IPS-11a (cell line): ENCODE measurements around the gene FBXL5.

Experiments
- H3K4me3 ChIP-seq: one replicate; pipeline ENCODE4 v1.5.1; 2013; ENCODE audit warnings: low read depth, low read length, control low read depth

The FBXL5 gene

GRCh38 chr4:15655223-15656037 is at the start of gene FBXL5:
TSS of gene FBXL5 (minus strand) at chr4:15655357. CDS start at chr4:15655287, 70 bp downstream.
- peak within 1 kb of the TSS; percentile 71 for H3K4me3 ChIP-seq

GRCh38 chr4:15704129-15704528 is 49.0 kb upstream of the FBXL5 start:
- H3K4me3 ChIP-seq, result no peak overlapping the region

- H3K4me3 ChIP-seq, result no peak overlapping the region
Observed at GRCh38 chr4:15703439-15703838, 48.3 kb upstream of the FBXL5 start.

GRCh38 chr4:15702941-15703403 is 47.8 kb upstream of the FBXL5 start, which contains the start of gene BST1:
TSS of gene BST1 (plus strand) at chr4:15703065. CDS start at chr4:15703145, 80 bp downstream.
- peak within 1 kb of the TSS; percentile 27 for H3K4me3 ChIP-seq

GRCh38 chr4:15696866-15697265 is 41.7 kb upstream of the FBXL5 start:
- H3K4me3 ChIP-seq, result no peak overlapping the region

GRCh38 chr4:15695729-15696128 is 40.6 kb upstream of the FBXL5 start:
- H3K4me3 ChIP-seq, result no peak overlapping the region

- no peak overlapping the region for H3K4me3 ChIP-seq
Observed at GRCh38 chr4:15695240-15695699, 40.1 kb upstream of the FBXL5 start.

GRCh38 chr4:15694431-15694830 is 39.3 kb upstream of the FBXL5 start:
- no peak overlapping the region for H3K4me3 ChIP-seq

GRCh38 chr4:15692602-15693001 is 37.4 kb upstream of the FBXL5 start:
- no peak overlapping the region for H3K4me3 ChIP-seq

- no peak overlapping the region for H3K4me3 ChIP-seq
Observed at GRCh38 chr4:15691346-15692135, 36.4 kb upstream of the FBXL5 start.

- no peak overlapping the region for H3K4me3 ChIP-seq
Observed at GRCh38 chr4:15690020-15690809, 35.1 kb upstream of the FBXL5 start.

- no peak overlapping the region for H3K4me3 ChIP-seq
Observed at GRCh38 chr4:15689540-15689939, 34.4 kb upstream of the FBXL5 start.

- H3K4me3 ChIP-seq, result no peak overlapping the region
Observed at GRCh38 chr4:15688051-15688450, 32.9 kb upstream of the FBXL5 start.

- H3K4me3 ChIP-seq, result no peak overlapping the region
Observed at GRCh38 chr4:15684498-15684897, 29.3 kb upstream of the FBXL5 start.

- H3K4me3 ChIP-seq, result no peak overlapping the region
Observed at GRCh38 chr4:15683143-15683495, 28.0 kb upstream of the FBXL5 start.

GRCh38 chr4:15682242-15683142 is 27.3 kb upstream of the FBXL5 start:
- H3K4me3 ChIP-seq, result peak overlapping the region; percentile 89

- peak within 1 kb of the TSS; percentile 89 for H3K4me3 ChIP-seq
Observed at GRCh38 chr4:15681372-15682241, 26.4 kb upstream of the FBXL5 start, which contains the start of gene FAM200B. TSS of gene FAM200B (plus strand) at chr4:15681827. CDS start at chr4:15686978, 5,151 bp downstream.

GRCh38 chr4:15681067-15681371 is 25.9 kb upstream of the FBXL5 start:
- peak overlapping the region; percentile 89 for H3K4me3 ChIP-seq

- no peak overlapping the region for H3K4me3 ChIP-seq
Observed at GRCh38 chr4:15677507-15677988, 22.4 kb upstream of the FBXL5 start.
